Activated naive CD8-positive, alpha-beta T cell (primary cell): Measurements from ENCODE around the gene CENPF.

Experiments
- H3K27ac Mint-ChIP-seq: one replicate; pipeline ENCODE4 v1.8.0; 2021; ENCODE audit warnings: mixed read lengths
- H3K27me3 Mint-ChIP-seq: one replicate; pipeline ENCODE4 v1.8.0; 2021; ENCODE audit warnings: mixed read lengths
- H3K36me3 Mint-ChIP-seq: one replicate; pipeline ENCODE4 v1.8.0; 2021; ENCODE audit warnings: mixed read lengths
- H3K4me1 Mint-ChIP-seq: one replicate; pipeline ENCODE4 v1.8.0; 2021; ENCODE audit warnings: low read depth, mixed read lengths
- H3K4me3 Mint-ChIP-seq: one replicate; pipeline ENCODE4 v1.8.0; 2021; ENCODE audit warnings: mild to moderate bottlenecking, mixed read lengths
- H3K9me3 Mint-ChIP-seq: one replicate; pipeline ENCODE4 v1.8.0; 2021; ENCODE audit warnings: low read depth, mixed read lengths

Gene CENPF, protein sequence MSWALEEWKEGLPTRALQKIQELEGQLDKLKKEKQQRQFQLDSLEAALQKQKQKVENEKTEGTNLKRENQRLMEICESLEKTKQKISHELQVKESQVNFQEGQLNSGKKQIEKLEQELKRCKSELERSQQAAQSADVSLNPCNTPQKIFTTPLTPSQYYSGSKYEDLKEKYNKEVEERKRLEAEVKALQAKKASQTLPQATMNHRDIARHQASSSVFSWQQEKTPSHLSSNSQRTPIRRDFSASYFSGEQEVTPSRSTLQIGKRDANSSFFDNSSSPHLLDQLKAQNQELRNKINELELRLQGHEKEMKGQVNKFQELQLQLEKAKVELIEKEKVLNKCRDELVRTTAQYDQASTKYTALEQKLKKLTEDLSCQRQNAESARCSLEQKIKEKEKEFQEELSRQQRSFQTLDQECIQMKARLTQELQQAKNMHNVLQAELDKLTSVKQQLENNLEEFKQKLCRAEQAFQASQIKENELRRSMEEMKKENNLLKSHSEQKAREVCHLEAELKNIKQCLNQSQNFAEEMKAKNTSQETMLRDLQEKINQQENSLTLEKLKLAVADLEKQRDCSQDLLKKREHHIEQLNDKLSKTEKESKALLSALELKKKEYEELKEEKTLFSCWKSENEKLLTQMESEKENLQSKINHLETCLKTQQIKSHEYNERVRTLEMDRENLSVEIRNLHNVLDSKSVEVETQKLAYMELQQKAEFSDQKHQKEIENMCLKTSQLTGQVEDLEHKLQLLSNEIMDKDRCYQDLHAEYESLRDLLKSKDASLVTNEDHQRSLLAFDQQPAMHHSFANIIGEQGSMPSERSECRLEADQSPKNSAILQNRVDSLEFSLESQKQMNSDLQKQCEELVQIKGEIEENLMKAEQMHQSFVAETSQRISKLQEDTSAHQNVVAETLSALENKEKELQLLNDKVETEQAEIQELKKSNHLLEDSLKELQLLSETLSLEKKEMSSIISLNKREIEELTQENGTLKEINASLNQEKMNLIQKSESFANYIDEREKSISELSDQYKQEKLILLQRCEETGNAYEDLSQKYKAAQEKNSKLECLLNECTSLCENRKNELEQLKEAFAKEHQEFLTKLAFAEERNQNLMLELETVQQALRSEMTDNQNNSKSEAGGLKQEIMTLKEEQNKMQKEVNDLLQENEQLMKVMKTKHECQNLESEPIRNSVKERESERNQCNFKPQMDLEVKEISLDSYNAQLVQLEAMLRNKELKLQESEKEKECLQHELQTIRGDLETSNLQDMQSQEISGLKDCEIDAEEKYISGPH (N-terminal part only)

DNA sequence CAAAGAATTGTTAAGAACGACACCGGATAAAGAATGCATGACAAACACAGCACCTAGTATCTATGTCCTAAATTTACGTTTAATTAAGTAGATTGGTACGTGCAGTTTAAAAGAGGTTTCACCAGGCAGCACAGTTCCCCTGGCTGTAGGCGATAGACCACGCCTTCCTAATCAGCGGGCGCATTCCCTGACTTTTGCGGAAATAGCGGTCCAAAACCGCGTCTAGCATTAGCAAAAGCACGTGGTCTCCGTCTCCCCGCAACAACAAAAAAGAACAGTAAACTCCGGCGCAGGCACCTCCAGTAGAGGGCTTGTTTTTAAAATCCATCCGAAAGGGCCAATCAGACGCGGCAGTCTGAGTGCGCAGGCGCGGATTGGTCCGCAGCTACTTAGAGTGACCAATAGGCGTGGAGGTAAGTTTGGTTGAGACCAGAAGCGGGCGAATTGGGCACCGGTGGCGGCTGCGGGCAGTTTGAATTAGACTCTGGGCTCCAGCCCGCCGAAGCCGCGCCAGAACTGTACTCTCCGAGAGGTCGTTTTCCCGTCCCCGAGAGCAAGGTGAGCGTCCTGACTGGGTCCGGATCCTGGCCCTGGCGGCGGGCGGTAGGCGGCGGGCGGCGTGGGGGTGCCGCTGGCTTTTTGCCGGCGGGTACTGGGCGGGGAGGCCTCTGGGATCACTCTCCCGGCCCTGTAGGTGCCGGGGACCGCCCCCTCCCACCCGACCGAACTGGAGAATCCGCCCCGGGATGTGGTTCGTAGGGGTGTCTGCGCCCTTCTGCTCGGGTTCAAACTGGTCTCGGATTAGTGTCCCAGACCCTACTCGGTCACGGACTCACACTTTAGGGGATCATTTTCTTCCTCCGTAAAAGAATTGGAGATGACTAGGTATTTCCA, at the start of gene CENPF:
CENPF (plus strand) TSS at position 432 of the 894 bp plus-strand sequence. CDS start 10,560 bp downstream, outside the sequence.
- Mint-ChIP-seq H3K4me1 (peaks cover 15% of the 10 kb centered on the region), H3K27me3 (no peaks in the 10 kb centered on the region), H3K9me3 (no peaks in the 10 kb centered on the region), H3K4me3 (peak within 1 kb of the TSS; percentile 87), H3K36me3 (no peaks in the 10 kb centered on the region), H3K27ac (peak within 1 kb of the TSS; percentile 43)

DNA sequence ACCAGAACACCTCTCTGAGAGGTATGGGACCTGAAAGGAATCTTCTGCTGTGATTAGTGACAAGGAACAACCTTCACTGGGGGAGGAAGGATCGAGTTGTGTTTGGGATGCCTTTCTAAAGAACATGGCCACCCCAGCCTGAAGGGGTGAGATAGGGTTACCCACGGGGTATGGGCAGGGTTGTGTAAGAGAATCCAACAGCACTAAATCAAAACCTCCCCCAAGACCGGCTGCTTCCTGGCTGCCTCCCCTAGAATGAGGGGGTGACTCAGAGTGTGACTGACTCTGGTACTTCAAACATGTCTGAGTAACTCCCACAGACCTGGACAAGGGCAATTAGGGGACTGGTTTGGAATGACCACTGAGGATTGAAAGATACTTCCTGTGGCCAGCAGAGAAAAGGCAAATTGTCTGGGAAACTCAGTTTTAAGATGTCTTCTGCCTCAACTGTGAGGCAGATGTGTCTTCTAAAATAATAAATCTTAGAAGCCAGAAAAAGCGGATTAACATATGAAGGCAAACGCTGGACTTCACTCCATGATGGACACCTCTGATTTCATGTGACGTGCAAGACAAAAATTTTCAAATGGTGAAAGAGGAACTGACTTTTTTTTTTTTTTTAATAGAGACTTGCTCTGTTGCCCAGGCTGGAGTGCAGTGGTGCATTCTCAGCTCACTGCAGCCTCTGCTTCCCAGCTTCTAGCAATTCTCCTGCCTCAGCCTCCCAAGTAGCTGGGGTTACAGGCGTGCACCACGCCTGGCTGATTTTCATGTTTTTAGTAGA, 44.9 kb upstream of the CENPF start:
- H3K9me3 Mint-ChIP-seq: no peaks in the 10 kb centered on the region
- no peak overlapping the region for H3K4me3 Mint-ChIP-seq
- H3K4me1 Mint-ChIP-seq: no peaks in the 10 kb centered on the region
- H3K27me3 Mint-ChIP-seq: peaks cover 13% of the 10 kb centered on the region
- no peak overlapping the region for H3K27ac Mint-ChIP-seq
- no peaks in the 10 kb centered on the region for H3K36me3 Mint-ChIP-seq

DNA sequence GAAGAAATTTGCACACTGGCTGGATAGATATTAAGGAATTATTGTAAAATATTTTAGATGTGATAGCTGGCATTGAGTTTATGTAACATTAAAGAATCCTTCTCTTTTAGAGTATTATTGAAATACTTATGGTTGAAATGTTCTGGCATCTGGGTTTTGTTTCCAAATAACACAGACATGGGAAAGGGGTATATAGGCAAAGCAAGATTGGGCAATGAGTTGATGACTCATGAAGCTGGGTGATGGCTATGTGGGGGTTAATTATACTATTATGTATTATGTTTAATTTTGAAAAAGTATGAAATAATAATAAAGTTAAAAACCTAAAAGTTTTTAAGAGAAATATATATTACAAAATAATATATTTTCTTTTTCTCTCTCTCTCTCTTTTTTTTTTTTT, 39.1 kb upstream of the CENPF start:
- no peaks in the 10 kb centered on the region for H3K36me3 Mint-ChIP-seq
- H3K27me3 Mint-ChIP-seq: peaks cover 6% of the 10 kb centered on the region
- no peaks in the 10 kb centered on the region for H3K4me1 Mint-ChIP-seq
- H3K9me3 Mint-ChIP-seq: no peaks in the 10 kb centered on the region
- no peak overlapping the region for H3K4me3 Mint-ChIP-seq
- no peak overlapping the region for H3K27ac Mint-ChIP-seq

DNA sequence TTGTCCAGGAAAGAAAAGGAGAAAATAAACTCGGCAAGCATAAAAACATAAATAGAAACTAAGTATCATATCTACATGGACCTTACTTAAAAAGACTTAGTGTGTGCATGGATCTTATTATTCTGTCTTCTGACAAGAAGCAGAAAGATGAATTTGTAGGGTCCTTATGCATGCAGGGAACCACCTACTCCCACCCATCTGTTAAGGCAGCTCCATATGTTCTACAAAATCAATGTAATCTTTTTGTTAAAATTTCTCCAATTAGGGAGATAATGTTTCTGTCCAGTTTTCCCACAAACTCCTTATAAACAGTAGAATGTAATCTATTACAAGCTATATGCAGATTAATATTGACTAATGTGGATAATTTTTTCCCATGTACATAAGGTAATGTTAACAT, 37.7 kb upstream of the CENPF start:
- H3K4me3 Mint-ChIP-seq: no peak overlapping the region
- no peak overlapping the region for H3K27ac Mint-ChIP-seq
- peaks cover 3% of the 10 kb centered on the region for H3K27me3 Mint-ChIP-seq
- no peaks in the 10 kb centered on the region for H3K36me3 Mint-ChIP-seq
- H3K9me3 Mint-ChIP-seq: no peaks in the 10 kb centered on the region
- H3K4me1 Mint-ChIP-seq: no peaks in the 10 kb centered on the region

DNA sequence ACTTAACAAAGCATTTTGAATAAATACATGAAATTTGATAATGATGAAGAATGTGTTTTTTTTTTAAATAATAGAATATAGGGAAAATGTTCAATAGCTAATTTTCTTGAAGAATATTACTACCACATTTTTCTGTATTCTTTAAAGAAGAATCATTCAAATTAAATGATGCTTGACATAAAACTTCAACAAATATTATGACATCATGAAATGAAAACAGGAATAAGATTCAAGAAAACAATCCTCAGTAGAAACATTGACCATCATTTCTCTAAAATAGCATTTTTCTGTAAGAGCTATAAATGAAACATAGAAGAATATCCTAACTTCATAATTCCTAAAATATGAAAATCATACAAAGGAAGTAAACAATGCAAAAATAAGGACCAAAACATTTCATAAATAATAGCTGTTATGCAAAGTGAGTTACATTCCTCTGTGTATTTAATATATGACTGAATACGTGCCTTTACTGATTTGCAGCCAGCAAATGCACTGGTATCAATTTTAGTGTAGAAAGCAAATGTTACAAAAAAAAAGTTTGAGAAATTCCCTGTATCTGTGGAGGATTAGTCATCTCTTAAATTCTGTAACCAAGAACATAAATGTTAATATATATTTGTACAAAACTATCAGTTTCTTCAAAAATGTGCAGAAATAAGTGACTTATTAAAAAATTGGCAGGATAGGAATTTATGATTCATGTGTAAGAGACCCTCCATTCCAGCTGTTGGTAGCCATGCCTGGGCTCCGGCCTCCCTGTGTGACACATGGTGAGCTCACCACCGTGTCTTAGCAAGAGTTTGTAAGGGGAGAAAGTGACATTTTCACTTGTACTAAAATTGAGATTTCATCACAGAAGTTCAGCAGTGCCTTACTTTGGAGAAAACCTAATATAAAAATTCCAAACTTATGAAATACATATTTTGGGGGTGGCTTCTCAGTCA, 36.6 kb upstream of the CENPF start:
- Mint-ChIP-seq H3K36me3 (no peaks in the 10 kb centered on the region), H3K4me3 (no peak overlapping the region), H3K27me3 (peaks cover 3% of the 10 kb centered on the region), H3K9me3 (no peaks in the 10 kb centered on the region), H3K4me1 (no peaks in the 10 kb centered on the region), H3K27ac (no peak overlapping the region)

DNA sequence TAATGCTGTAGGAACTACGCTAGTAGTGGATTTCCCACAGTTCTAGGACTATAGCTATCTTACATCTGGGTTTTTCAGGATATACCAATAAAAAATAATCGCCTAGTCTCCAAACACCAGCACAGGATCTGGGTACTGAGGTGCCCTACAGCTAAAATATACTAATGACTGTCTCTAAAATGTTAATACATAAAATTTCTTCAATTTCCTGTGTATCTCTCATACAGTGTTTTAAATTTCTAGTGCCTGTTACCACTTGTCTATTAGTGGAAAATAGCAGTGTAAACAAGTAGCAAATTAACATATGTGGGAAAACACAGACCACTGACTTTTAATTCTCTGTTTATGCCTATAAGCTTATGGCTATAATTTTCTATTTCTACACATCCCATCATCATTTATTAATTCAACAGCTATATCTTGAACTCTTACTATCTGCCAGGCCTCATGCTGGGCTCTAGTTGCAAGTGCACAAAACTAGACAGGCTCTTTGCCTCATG, 35.5 kb upstream of the CENPF start:
- Mint-ChIP-seq H3K4me3 (no peak overlapping the region), H3K27ac (no peak overlapping the region), H3K36me3 (no peaks in the 10 kb centered on the region), H3K27me3 (no peaks in the 10 kb centered on the region), H3K9me3 (no peaks in the 10 kb centered on the region), H3K4me1 (no peaks in the 10 kb centered on the region)

DNA sequence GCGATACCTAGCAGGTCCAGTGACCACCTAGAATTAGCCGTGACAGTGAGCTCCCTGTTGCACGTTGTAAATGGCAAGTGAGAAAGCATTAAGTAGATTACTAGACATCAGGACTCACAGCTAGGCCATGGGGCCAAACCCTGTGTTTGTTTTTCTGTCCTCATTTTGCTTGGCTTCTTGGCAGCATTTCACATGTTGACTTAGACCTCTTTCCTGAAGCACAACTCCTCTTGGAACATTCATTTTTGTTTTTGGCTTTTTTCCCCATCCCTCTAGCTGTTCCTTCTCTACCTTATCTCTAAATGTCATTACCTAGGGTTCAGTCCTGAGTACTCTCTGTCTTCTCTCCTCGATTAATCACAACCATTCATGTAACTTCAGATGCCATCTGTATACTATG, 34.7 kb upstream of the CENPF start:
- no peak overlapping the region for H3K4me3 Mint-ChIP-seq
- H3K4me1 Mint-ChIP-seq: no peaks in the 10 kb centered on the region
- H3K9me3 Mint-ChIP-seq: no peaks in the 10 kb centered on the region
- H3K27me3 Mint-ChIP-seq: no peaks in the 10 kb centered on the region
- no peak overlapping the region for H3K27ac Mint-ChIP-seq
- no peaks in the 10 kb centered on the region for H3K36me3 Mint-ChIP-seq

DNA sequence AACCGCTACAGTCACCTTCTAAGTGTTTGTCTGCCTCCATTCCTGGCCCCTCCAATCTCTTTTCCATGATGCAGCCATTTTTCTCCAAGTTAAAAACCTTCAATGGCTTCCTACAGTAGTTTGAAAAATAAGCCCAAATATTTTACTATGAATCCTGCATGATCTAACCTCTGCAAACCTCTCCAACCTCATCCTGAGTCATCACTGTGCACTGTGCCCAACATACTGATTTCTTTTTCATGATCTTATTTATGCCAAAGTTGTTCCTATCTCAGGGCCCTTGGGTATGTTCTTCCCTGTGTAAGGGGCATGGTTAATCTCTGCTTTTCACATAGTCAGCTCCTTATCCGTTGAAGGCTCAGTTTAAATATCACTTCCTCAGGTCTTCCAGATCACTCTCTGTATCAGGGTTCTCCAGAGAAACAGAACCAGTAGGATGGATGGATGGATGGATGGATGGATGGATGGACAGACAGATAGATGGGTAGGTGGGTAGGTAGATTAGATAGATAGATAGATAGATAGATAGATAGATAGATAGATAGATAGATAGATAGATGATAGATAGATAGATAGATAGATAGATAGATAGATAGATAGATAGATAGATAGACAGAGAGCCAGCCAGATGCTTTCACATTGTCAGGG, 33.5 kb upstream of the CENPF start:
- Mint-ChIP-seq H3K9me3 (peaks cover 1% of the 10 kb centered on the region), H3K4me1 (no peaks in the 10 kb centered on the region), H3K36me3 (no peaks in the 10 kb centered on the region), H3K27me3 (no peaks in the 10 kb centered on the region), H3K27ac (no peak overlapping the region), H3K4me3 (no peak overlapping the region)

DNA sequence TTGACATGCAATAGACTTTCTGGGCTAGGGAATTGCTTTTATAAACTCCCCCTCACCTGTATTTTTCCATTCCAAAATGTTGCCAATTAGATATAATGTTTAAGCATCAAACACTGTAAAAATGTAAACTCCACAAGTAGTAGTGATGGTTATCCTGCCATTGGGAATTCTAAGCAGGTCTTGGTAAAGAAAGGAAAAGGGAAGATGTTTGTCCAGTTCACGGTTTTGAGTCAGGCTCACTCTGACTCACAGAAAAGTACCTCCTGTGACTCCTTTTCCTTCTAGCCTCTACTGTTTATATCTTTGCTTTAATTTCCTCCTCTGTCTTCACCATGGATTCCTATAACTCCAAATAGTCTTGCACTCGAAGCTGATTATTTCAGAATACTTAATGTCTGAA, 32.6 kb upstream of the CENPF start:
- H3K27ac Mint-ChIP-seq: no peak overlapping the region
- no peaks in the 10 kb centered on the region for H3K27me3 Mint-ChIP-seq
- no peaks in the 10 kb centered on the region for H3K36me3 Mint-ChIP-seq
- H3K9me3 Mint-ChIP-seq: peaks cover 4% of the 10 kb centered on the region
- no peak overlapping the region for H3K4me3 Mint-ChIP-seq
- no peaks in the 10 kb centered on the region for H3K4me1 Mint-ChIP-seq

DNA sequence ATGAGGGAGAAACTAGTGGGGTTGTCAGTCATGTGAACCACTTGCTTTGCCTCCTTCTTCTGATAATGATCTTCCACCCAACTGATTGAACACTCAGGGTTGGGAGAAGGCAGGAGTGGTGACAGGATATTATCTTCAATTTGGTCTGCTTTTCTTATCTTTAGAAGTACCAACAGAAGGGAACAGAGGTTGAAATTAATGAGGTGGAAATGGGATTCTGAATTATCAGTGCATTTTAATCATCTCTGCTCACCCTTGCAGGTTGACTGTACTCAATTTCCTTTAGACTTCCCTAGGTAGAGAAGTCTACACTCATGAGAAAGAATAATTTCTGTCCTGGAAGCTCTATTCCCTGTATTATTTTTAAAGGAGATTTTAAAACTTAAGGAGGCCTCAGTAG, 31.7 kb upstream of the CENPF start:
- no peaks in the 10 kb centered on the region for H3K4me1 Mint-ChIP-seq
- H3K27me3 Mint-ChIP-seq: no peaks in the 10 kb centered on the region
- H3K36me3 Mint-ChIP-seq: peaks cover 2% of the 10 kb centered on the region
- no peak overlapping the region for H3K4me3 Mint-ChIP-seq
- H3K9me3 Mint-ChIP-seq: peaks cover 10% of the 10 kb centered on the region
- no peak overlapping the region for H3K27ac Mint-ChIP-seq

DNA sequence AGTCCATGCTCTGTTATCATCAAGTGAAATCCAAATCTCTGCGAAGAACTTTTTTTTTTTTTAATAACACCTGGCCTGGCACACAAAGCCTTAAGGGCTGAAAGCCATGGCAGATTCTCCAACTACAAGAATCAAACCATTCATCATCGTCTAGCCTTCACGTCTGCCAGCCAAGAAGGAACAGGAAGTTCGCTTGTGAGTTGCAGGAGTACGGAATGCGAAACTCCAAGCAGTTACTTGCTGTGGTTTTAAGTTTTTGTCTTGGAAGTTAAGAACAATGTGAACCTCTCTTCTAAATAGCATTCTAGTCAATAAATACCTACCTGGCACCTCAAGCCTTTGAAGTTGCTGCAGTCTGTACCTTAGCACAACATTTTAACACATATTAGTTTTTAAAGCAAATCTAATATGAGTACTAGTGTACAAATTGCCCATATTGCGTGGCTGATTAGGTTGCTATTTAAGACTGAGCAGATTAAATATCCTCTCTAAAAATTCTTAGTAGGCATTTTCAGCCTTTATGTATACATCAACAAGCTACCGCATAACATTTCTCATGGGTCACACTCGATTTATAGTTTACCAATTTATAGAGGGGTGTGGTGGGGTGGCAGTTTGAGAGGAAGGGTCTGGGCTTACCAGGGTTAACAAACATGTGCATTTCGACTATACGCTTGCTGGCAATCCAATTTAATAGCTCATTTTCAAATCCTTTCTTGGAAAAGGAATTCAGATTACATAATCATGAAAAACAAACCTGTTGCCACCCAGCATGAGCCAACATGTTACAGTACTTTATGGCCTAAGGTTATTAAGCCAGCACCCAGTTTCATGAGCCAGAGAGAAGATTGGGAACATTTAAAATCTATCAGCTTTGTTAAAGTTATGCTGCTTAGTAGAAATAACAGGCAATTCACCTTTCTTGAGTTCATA, 29.3 kb upstream of the CENPF start:
- Mint-ChIP-seq H3K27me3 (no peaks in the 10 kb centered on the region), H3K36me3 (peaks cover 8% of the 10 kb centered on the region), H3K4me3 (no peak overlapping the region), H3K4me1 (no peaks in the 10 kb centered on the region), H3K9me3 (peaks cover 15% of the 10 kb centered on the region), H3K27ac (no peak overlapping the region)
